Stimulated activated CD8-positive, alpha-beta memory T cell treated with anti-CD3 and anti-CD28 coated beads, Interleukin-7, amount 100 ng/mL, for 48 hours (primary cell): Measurements from ENCODE around the gene GRM7.

Experiments used
- DNase-seq, 2 donors: peaks; one replicate each; pipeline ENCODE4 v3.0.0-alpha.2; 2020; ENCODE audit warnings: low read depth in 1 of 2; ENCODE audit errors: extremely low read depth in 1 of 2

GRM7 gene

DNA sequence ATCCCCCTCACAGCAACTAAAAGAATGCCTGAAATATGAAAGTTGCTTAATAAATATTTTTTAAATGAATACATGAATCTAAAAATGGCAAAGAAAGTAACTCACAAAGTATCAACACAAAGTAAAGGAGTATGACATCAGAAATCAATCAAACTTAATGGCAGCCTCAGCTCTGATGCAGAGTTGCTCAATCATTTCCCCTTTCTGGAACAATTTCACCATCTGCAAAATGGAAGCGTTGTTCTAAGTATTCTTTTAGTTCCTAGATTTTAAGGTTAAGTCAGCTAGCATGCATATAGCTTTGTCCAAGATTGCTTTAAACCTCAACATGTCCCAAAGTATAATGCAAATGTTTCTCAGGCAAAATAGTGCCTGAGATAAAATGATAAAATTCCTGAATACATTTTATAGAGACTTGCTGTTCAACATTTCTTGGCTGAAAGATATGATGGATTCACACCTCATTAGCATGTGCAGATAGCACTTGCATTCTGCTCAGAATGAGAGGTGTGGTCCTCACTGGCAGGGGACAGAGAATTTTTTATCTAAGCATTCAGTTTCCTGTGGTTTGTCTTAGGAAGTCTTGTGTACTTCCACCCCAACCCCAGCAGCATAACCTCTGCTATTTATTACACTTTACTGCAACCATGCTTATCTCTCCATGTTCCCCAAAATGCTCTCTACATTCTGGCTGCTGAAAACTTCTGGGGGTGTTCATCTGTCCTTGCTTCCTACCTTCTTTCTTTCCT is 429.3 kb downstream of the GRM7 start:
- DNase-seq: no peak

DNA sequence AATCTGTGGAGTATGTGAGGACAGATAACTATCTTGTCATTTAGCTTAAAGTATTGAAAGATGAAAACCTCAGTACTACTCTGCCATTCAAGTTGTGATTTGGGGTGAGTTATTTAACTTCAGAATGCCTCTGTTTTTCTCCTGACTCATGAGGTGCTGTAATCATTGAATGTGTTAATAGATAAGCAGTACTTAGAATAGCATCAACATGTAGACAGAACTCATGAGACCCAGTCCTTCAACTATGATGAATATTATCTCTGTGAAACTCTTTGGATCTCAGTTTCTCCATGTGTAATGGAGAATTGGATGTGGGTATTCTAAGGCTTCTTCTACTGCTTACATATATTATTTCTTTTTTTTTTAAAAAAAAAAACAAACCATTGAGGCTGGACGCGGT is 431.4 kb downstream of the GRM7 start:
- no peak for DNase-seq

GRCh38 chr3:7293286-7293685 is 432.4 kb downstream of the GRM7 start:
- DNase-seq: no peak

DNA sequence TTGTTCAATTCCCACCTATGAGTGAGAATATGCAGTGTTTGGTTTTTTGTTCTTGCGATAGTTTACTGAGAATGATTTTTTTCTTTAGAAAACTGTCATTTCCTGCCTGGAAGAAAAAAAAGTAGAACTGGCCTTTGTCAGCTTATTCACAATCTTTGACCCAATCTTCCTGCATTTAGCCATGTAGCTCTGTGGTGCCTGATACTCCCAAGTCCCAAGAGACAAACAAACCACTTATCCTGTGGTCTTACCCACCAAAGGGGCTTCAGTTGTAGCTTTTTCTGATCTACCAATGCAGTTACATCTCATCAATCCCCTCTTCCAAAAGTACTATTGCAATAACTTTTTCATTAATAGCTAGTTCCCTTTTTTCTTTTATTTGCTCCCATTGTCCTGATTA is 444.6 kb downstream of the GRM7 start:
- DNase-seq: no peak

- no peak for DNase-seq
These were observed 446.0 kb downstream of the GRM7 start for GRCh38 chr3:7306901-7307300.

- DNase-seq: no peak
These were observed 446.5 kb downstream of the GRM7 start for GRCh38 chr3:7307410-7307809.

- no peak for DNase-seq
These were observed 448.8 kb downstream of the GRM7 start for GRCh38 chr3:7309641-7310102.

GRCh38 chr3:7315037-7315436 is 454.1 kb downstream of the GRM7 start:
- DNase-seq: no peak

- no peak for DNase-seq
These were observed 462.2 kb downstream of the GRM7 start for GRCh38 chr3:7322957-7323669.

- DNase-seq: no peak
These were observed 467.4 kb downstream of the GRM7 start for GRCh38 chr3:7328339-7328738.

GRCh38 chr3:7332696-7333095 is 471.8 kb downstream of the GRM7 start:
- no peak for DNase-seq

DNA sequence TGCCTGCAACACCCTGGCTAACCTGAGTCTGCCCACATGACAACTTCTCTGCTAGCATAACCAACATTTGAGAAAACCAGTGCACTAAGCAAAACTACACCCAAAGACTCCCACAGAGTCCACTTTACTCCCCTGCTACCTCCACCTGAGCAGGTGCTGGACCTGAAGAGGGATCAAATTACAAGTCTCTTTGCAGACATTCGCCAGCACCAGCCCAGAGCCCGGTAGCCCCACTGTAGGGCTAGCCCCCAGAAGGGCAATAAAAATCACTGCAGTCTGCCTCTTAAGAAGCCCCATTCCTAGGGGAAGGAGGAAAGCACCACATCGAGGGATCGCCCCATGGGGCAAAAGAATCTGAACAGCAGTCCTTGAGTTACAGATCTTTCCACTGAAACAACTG is 472.2 kb downstream of the GRM7 start:
- DNase-seq: no peak

GRCh38 chr3:7340795-7341194 is 479.9 kb downstream of the GRM7 start:
- DNase-seq: no peak

- no peak for DNase-seq
These were observed 485.4 kb downstream of the GRM7 start for GRCh38 chr3:7346364-7346763.

DNA sequence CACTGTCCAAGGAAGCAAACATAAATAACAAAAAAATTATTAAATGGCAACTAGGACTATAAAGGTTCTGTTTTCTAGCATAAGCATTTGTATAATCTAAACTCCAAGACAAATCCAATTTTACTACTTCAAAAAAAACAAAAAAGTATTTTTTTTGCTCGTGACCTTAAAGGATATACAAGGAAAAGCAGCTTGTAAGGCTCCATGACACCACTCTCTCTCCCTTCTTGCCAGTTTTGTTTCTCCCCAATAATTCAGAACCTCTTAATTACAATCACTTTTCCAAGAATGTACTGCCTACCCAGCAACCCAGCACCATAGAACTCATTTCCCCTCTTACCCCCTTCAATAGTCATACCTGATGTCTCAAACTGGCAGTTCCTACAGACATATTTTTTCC is 496.2 kb downstream of the GRM7 start:
- DNase-seq: no peak

DNA sequence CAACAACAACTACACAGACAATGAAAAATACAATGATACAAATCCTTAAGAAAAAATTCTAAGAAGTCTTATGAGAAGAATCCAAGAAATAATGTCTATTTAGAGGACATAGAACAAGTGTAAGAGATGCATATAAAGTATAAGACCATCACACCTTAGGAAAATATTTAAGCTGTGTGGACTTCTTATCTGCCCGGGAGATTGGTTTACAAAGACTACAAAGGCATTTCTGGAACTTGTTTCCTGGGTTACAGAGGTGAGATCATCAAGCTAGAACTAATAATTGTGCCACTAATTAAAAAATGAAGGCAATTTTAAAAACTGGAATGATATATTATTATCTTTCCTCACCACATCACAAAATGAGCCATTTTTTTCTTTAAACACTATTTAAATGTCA is 507.1 kb downstream of the GRM7 start:
- DNase-seq: no peak

- DNase-seq: no peak
These were observed 507.7 kb downstream of the GRM7 start for GRCh38 chr3:7368597-7368996.

GRCh38 chr3:7371693-7372572 is 511.0 kb downstream of the GRM7 start:
- DNase-seq: no peak

DNA sequence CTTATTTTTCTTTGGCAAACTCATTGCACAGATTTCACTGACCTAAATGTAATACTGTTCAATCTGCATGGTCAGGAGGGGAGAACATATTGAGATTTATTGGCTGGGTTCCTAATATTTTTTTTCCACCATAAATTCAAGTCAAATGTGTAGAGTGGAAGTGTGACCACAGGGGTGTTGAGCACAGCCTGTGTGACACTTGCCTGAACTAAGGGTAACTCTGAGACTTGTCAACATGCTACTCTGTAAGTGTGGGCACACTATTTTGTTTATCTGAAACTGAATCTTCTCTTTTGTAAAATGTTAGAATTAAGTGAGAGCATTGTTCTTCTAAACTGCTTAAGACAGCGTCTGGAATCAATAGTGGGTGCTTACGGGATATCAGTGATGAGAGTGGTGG is 516.2 kb downstream of the GRM7 start:
- DNase-seq: no peak

DNA sequence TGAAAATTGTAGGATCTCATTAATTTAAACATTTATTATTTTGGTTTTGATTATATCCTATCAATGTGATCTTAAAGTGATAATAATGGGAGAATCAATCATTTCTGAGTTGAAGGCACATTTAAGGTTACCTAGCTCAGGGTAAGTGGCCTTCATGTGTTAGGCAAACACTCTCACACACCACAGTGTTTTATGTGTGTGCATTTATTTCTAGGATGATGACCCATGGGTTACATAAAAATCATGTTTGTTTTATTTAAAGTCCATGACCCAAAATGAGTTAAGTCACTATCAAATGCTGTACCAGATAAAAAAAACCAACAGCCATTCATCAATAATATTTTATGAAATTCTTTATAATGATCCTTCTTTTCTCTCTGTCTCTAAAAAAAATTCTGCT is 520.8 kb downstream of the GRM7 start:
- DNase-seq: no peak

DNA sequence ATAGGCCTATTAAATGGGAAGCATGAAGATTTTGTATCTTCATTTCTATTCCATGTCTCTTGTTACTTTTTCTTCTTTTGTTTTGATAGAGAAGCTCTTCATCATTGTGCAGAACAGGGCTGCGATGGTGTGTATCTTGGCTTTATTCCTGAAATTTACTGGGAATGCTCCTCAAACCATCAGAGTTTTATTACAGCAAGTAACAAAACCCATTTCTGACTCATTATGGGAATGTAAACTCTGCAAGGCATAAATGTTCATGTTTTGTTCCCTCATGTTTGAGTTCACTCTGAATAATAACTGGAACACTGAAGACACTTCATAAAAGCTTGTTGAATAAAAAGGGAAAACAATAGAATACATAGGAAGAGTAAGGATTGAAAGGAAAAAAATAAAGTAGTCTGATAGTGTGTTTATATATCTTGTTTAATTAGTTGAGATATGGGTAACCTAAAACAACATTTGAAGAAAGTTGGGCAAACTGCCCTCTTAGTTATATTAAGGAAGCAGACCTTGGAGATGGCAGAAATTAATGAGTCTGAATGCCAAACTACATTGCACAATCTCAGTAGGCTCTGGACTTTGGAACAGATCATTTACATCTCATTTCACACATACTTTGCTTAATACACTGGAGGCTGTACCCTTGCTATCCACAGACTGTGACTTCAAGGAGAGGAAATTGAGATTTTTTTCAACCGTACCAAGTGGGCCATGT is 521.5 kb downstream of the GRM7 start:
- DNase-seq: no peak
